ENCODE measurements around the gene SCAP. TPM values are rescaled to one million over a fixed set of nuclear protein-coding genes. Genes with fewer than 3 reads are reported as not detected.

The SCAP gene
- total RNA-seq, 1 donor from 2014 or later, result 91.4 TPM

GRCh38 chr3:47366833-47367232, 108.9 kb downstream of the SCAP start:
- no peak for DNase-seq (ENCODE audit: low read depth)

DNA sequence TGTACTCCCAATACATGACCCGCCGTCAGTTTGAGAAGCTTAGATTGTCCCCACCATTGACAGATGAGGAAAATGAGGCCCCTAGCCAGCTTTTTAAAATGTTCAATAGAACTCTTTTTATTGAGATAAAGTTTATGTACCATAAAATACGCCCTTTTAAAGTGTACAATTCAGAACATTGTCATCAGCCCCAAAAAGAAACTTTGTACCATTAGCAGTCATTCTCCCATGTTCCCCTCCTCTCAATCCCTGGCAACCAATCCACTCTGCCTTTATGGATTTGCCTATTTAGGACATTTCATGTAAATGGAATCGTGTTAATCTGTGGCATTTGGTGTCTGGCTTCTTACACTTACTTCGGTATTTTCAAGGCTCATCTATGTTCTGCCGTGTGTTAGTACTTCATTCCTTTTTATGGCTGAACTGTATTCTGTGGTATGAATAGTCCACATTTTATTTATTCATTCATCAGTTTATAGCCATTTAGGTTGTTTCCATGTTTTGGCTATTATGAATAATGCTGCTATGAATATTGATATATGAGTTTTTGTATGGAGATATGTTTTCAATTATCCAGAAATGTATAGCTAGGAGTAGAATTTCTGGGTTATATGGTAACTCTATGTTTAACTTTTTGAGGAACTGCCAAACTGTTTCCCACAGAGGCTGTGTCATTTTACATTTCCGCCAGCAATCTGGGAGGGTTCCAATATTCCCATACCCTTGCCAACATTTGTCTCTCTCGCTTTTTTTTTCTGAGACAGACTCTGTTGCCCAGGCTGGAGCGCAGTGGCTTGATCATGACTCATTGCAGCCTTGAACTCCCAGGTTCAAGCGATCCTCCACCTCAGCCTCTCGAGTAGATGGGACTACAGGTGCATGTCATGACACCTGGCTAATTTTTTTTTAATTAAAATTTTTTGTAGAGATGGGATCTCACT, 110.3 kb downstream of the SCAP start:
- DNase-seq (ENCODE audit: low read depth), result no peak

Other genes starting within 250 kb of the SCAP start
- 16.7 and 19.8 TPM in 2 replicates for gene KIF9, start 193.1 kb downstream of the SCAP start, total RNA-seq
- gene KLHL18, start 193.0 kb downstream of the SCAP start, total RNA-seq, result 38.0 and 38.2 TPM in 2 replicates
- 10.6 and 50.3 TPM in 2 replicates for gene PTPN23, start 94.9 kb downstream of the SCAP start, total RNA-seq
- 17.4 and 29.2 TPM in 2 replicates for gene ELP6, start 37.8 kb upstream of the SCAP start, total RNA-seq
- gene CSPG5, start 102.9 kb upstream of the SCAP start, total RNA-seq, result 0.40 and 1.2 TPM in 2 replicates

All from renal cortical epithelial cell (primary cell).